Tibial nerve (tissue), 4 donors: ENCODE results near the gene GABRA6. TPM values are rescaled to one million over a fixed set of nuclear protein-coding genes. Genes with fewer than 3 reads are reported as not detected.

Experiments
- DNase-seq, 2 donors: peaks; one replicate each; pipeline ENCODE4 v3.0.0-alpha.2; 2019; ENCODE audit warnings: low spot score in 2 of 2
- H3K27ac ChIP-seq, 4 donors: fragments of 200-600 bp; sonication (generic) in 3 of 4; one replicate each; pipeline ENCODE4 v1.5.1; 2017 to 2019; ENCODE audit warnings: mild to moderate bottlenecking in 1 of 4
- H3K27me3 ChIP-seq, 2 donors: fragments of 200-600 bp; sonication (generic) in 1 of 2; one replicate each; pipeline versions ENCODE4 v1.5.1 to v1.6.0; 2017 to 2019
- H3K36me3 ChIP-seq, 3 donors: fragments of 200-600 bp; sonication (generic); one replicate each; pipeline ENCODE4 v1.5.1; 2018 to 2019
- H3K4me1 ChIP-seq, 4 donors: fragments of 200-600 bp; sonication (generic) in 3 of 4; one replicate each; pipeline ENCODE4 v1.5.1; 2017 to 2019
- H3K4me3 ChIP-seq, 4 donors: fragments of 200-600 bp; sonication (generic) in 3 of 4; one replicate each; pipeline ENCODE4 v1.5.1; 2017 to 2019; ENCODE audit warnings: mild to moderate bottlenecking in 1 of 4, moderate library complexity in 1 of 4
- H3K9me3 ChIP-seq, 4 donors: fragments of 200-600 bp; sonication (generic) in 3 of 4; one replicate each; pipeline ENCODE4 v1.5.1; 2017 to 2019
- EP300 ChIP-seq, 2 donors: sonication (generic); formaldehyde crosslinking; IDR thresholded peaks; one replicate each; pipeline ENCODE4 v1.6.1; 2017; ENCODE audit warnings: antibody characterized with exemption in 2 of 2, mild to moderate bottlenecking in 1 of 2
- POLR2A ChIP-seq, 2 donors: fragments of 450-650 bp; IDR thresholded peaks; one replicate each; pipeline ENCODE4 v1.6.1; 2017; ENCODE audit warnings: antibody characterized with exemption in 2 of 2, mild to moderate bottlenecking in 2 of 2, moderate library complexity in 2 of 2
- WGBS, 2 donors: methylation state at CpG; one replicate each; pipeline ENCODE4 v1.1.5; 2018; 5-methylcytosine and 5-hydroxymethylcytosine counted together
- total RNA-seq, 4 donors: library from RNA; depleted of rRNA; stranded (reverse); fragments of >200 nt; gene quantifications; one replicate each; pipeline ENCODE4 v1.1.0, GENCODE V29; 2016
- TF ChIP-seq, protein P1 (sequence below), 5 experiments: fragments of 200-600 bp in 3 of 5; fragments of 450-650 bp in 2 of 5; sonication (generic) in 3 of 5; IDR thresholded peaks; one replicate each; pipeline ENCODE4 v1.5.1; 2016 to 2019; ENCODE audit warnings: antibody characterized with exemption in 5 of 5, mild to moderate bottlenecking in 3 of 5, moderate library complexity in 2 of 5

The GABRA6 gene
- total RNA-seq, 4 donors from 2014 or later = not detected

DNA sequence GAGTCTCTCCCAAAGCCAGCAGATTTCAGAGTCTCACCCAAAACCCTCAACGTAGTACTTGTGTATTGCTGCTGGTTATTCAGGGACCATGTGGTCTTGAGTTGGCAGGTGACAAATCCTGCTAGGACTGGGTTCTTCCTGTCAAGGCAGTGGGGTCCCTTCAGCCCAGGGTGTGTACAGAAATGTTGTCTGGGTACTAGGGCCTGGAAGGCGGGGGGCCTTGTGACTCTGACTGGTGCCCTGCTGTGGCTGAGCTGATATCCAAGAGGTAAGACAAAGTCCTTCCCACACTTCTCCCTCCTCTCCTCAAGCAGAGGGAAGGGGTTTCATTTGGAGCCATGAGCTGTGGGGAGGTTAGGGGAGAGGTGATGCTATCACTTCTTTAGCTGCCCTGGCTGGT is 58.8 kb downstream of the GABRA6 start:
- Histone ChIP-seq H3K36me3 (no peaks in the 10 kb centered on the region), H3K9me3 (peaks cover 0 to 16% (median 0%) of the 10 kb centered on the region in 4 donors), H3K4me1 (no peaks in the 10 kb centered on the region), H3K4me3 (no peak overlapping the region), H3K27ac (no peak overlapping the region), H3K27me3 (no peaks in the 10 kb centered on the region)
- DNase-seq = no peak
- TF ChIP-seq POLR2A (IDR thresholded peaks at IDR 0.05) (no peak), EP300 (IDR thresholded peaks at IDR 0.05) (no peak)
- TF ChIP-seq, protein P1, sequence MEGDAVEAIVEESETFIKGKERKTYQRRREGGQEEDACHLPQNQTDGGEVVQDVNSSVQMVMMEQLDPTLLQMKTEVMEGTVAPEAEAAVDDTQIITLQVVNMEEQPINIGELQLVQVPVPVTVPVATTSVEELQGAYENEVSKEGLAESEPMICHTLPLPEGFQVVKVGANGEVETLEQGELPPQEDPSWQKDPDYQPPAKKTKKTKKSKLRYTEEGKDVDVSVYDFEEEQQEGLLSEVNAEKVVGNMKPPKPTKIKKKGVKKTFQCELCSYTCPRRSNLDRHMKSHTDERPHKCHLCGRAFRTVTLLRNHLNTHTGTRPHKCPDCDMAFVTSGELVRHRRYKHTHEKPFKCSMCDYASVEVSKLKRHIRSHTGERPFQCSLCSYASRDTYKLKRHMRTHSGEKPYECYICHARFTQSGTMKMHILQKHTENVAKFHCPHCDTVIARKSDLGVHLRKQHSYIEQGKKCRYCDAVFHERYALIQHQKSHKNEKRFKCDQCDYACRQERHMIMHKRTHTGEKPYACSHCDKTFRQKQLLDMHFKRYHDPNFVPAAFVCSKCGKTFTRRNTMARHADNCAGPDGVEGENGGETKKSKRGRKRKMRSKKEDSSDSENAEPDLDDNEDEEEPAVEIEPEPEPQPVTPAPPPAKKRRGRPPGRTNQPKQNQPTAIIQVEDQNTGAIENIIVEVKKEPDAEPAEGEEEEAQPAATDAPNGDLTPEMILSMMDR (IDR thresholded peaks at IDR 0.05) = no peak
- 85 to 87% methylated on average over 2 of the region's 2 CpGs for WGBS, 2 donors

DNA sequence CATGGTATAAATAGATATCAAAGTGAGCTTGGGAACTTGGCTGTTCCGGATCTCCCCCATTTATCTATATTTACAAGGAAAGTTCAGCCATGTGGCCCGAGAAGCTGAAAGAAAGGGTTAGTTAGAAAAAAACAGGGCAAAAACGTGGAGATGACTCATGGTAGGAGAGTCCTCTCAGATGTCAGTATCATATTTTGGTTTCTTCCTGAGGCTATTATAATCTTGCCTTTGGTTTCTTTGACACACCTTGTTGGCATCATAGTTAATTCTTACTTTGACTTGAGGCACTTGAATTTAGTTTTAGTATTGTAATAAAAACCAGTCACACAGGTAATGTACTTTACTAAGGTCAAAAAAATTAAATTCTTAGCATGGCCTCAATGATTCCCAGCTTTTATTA is 59.9 kb downstream of the GABRA6 start:
- Histone ChIP-seq H3K9me3 (peaks cover 0 to 16% (median 0%) of the 10 kb centered on the region in 4 donors), H3K4me1 (no peaks in the 10 kb centered on the region), H3K27me3 (no peaks in the 10 kb centered on the region), H3K36me3 (no peaks in the 10 kb centered on the region), H3K27ac (no peak overlapping the region), H3K4me3 (no peak overlapping the region)
- 60 to 70% methylated on average over 3 of the region's 3 CpGs for WGBS, 2 donors
- TF ChIP-seq, protein P1 (IDR thresholded peaks at IDR 0.05) = no peak
- TF ChIP-seq POLR2A (IDR thresholded peaks at IDR 0.05) = no peak
- no peak for TF ChIP-seq EP300 (IDR thresholded peaks at IDR 0.05)
- DNase-seq = no peak

DNA sequence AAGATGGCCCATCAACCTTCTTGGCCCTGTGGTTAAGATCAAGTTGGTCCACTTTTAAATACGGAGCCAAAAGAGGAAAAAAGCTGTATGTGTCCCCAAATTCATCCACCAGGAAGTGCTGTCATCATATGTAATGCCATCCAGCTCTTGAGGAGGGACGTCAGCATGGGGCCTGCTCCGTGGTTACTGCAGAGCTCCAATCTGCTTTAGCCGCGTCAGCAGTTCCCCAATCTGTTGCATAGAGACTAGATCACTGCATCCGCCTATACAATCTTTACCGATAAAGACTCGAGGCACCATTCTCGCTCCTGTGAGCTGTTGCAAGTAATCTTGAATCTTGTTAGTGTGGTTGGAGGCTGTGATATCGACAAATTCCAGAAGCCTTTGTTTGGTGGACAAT is 65.7 kb downstream of the GABRA6 start:
- WGBS, 2 donors = 85% methylated on average over 10 of the region's 10 CpGs
- no peak overlapping the region for H3K4me3 ChIP-seq
- no peaks in the 10 kb centered on the region for H3K27me3 ChIP-seq
- no peaks in the 10 kb centered on the region for H3K4me1 ChIP-seq
- TF ChIP-seq, protein P1 (IDR thresholded peaks at IDR 0.05) = no peak
- TF ChIP-seq POLR2A (IDR thresholded peaks at IDR 0.05) (no peak), EP300 (IDR thresholded peaks at IDR 0.05) (no peak)
- no peak overlapping the region for H3K27ac ChIP-seq
- DNase-seq = no peak
- no peaks in the 10 kb centered on the region for H3K36me3 ChIP-seq
- peaks cover 0 to 4% (median 0%) of the 10 kb centered on the region in 4 donors for H3K9me3 ChIP-seq

Other genes starting within 250 kb of the GABRA6 start
- 1 to 10 TPM in 3 of 4 donors, under 1 TPM in 1; 0.39 to 3.9 (median 3.0) TPM for gene GABRB2, start 139.0 kb upstream of the GABRA6 start, total RNA-seq
- gene GABRA1, start 162.4 kb downstream of the GABRA6 start, total RNA-seq = not detected